SKM-1 (cell line): ENCODE results near the gene ALG14.
A peak's percentile ranks its signal among the peaks of the same experiment; 100 is the strongest.

ENCODE experiments used
- DNase-seq: peaks from one replicate; lab custom pipeline; 2025; ENCODE audit not compliant: unreplicated experiment; lab: John Stamatoyannopoulos, UW

Gene ALG14

DNA sequence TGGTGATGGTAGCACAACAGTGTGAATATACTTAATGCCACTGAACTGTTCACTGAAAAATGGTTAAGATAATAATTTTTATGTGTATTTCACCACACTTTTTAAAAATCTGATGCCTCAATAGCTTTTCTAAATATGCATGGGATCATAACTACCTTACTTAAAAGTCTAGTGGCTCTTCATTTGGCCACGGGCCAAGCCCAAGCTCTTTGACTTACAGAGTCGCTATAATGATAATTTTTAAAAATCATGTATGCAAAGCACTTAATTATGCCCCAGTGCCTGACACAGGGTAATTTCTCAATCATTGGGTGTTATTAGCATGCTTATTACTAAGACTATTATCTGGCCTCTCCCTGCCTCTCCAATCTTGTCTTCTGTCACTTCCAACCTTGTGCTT is 138.2 kb downstream of the ALG14 start:
- no peak for DNase-seq

DNA sequence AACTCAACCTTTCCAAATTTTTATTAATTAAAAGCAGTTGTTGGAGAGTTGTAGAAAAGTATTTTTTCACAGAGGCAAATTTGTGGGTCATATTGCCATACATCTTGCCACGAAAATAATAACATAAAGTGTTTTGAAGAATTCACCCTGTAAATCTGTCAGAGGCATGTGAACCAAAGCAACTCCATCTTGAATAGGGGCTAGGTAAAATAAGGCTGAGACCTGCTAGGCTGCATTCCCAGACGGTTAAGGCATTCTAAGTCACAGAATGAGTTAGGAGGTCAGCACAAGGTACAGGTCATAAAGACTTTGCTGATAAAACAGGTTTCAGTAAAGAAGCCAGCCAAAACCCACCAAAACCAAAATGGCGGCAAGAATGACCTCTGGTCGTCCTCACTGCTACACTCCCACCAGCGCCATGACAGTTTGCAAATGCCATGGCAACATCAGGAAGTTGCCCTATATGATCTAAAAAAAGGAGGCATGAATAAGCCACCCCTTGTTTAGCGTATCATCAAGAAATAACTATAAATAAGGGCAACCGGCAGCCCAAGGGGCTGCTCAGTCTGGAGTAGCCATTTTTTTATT is 141.4 kb downstream of the ALG14 start:
- DNase-seq, result no peak

DNA sequence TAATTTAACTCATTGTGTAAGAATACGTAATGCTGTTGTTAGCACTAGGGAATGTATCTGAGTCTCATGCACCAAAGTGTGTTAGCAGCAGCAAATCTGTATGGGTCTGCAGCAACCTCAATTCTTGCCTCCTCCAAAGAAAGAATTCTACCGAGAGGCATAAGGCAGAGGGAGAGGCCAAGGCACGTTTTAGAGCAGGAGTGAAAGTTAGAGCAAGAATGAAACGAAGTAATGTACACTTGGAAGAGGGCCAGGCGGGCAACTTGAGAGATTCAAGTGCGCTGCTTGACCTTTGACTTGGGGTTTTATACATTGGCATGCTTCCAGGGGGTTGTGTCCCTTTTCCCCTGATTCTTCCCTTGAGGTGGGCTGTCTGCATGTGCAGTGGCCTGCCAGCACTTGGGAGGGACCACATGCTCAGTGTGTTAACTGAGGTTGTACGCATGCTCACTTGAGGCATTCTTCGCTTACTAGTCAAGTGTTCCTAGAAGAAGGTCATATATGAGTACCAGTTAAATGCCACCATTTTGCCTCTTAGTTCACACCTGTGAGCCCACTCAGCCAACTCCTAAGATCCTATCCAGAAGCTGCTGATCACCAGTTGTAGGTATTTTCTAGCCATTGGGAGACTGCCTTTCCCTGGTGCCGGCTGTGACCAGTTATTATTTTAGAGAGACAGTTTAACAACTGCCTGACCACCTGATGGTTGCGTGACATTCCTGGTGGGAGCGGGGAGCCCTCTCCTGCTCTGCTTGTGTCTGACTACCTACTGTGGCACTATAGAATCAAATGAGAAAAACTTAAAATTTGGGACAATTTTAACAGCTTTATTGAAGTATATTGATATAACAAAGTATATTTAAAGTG is 143.2 kb downstream of the ALG14 start:
- DNase-seq, result no peak

DNA sequence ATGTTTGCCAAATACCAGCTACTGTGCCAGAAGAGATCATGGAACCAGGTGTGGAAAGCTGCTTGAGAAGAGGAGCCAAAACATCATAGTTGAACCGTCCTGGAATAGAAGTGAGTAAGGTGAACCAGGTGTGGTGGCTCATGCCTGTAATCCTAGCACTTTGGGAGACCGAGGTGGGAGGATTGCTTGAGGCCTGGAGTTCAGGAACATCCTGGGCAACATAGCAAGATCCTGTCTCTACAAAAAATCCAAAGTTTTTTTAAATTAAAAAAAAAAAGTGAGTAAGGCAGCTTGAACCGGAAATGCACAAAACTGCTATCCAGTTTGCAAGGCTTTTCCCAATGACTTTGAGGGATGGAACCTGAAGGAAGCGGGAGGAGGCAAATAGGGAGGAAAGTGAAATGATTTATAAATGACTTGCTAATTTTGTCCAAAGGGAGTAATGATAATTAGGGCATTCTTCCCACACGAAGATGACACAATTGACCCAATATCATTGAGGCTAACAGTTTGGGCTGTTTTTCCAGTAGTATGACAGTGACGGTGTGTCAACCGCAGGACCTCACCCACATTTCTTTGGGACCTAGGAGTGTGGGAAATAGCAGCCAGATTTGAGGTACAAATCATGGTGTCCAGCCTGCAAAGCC is 144.3 kb downstream of the ALG14 start:
- DNase-seq, result no peak

DNA sequence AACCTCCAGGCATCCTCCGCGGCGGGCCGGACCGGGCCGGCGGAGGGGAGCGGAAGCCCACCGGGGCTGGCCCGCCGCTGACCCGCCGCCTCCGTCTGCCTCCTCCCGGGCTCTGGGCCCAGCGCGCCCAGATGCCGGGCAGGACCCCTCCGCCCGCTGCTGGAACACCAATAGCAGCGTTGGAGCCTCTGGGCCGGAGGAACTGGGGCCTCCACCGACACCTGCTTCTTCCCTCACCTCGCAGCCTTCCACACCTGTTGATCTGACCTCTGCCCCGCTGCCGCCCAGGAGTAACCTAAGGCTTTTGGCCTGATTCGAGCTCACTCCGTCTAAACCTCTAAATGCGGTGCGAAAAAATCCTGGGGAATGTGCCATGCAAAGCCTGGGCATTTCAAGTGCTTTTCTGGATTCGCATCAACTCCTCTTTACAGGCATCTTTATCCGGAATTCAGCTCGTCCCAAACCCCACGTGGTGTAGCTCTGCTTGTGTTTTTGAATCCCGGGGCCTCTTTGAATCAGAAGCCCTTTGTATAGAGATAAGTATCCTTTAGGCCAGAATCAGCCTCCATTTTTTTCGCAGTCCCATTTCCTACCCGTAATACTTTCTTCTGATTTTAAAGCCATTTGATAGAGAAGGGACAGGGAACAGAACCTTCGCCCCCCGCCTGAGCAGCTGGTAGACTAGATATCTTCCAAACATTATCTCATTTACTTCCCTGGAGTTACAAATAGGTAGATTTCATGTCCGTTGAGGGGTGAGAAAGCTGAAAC is 145.2 kb downstream of the ALG14 start:
- no peak for DNase-seq

DNA sequence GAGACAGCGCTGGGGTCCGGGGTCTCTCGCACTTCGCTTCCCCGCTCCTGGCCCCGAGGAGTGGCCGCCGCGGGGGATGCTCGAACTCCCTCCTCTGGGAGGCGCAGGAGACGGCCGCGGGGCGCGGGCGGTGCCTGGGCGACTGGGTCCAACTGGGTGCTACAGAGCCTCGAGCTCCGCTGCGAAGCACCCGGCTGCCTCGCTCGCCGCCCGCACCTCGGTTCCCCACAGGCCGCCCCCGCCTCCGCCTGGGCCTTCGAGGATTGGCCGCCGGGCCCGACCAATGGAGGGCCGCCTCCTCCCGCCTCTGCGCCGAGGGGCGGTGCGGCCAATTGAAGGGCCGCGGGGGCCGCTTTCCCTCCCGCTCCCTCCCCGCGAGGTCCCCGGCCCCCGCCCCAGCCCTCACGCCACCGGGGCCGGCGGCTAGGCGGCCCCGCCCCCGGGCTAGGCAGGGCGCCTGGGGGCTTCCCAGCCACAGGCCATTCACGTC is 145.8 kb downstream of the ALG14 start, which contains the start of gene CNN3:
Gene CNN3, minus strand, starts transcription at position 196 of the 490 bp plus-strand sequence. CDS start 216 bp downstream, outside the sequence.
- DNase-seq, result peak; percentile 62

DNA sequence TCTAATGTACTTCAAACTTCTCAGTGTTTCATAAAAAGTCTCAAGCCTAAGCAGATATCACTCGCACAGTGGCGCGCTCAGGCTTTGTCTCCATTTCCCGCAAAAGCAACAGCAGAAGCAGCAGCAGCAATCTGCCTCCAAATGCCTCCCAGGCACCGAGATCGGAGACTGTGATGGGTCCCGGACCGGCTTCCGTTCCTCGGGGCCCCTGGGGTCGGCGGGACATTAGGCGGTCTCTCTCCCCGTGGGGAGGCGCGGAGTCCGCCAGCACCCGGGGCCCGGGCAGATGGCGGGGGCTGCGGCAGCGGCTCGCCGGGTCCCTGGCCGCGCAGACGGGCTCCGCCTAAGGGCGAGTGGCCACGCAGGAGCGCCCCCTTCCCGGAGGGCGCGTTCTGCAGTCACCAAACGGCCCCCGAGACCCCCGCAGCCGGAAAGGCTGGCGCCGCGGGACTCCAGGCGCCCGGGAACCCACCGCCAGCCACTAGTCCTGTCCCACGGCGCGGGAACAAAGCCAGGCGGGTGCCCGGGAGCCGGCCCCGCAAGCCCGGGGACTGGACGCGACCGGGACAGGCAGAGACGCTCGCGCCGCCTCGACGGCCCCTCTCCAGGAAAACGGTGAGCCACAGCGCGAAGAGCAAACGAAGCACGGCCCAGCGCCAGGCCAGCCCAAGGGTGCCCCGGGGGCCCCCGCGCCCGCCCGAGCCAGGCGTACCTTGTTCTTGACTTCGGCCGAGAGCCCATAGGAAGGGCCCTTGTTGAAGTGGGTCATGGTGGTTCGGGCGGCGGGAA is 146.4 kb downstream of the ALG14 start:
- peak; percentile 55 for DNase-seq

DNA sequence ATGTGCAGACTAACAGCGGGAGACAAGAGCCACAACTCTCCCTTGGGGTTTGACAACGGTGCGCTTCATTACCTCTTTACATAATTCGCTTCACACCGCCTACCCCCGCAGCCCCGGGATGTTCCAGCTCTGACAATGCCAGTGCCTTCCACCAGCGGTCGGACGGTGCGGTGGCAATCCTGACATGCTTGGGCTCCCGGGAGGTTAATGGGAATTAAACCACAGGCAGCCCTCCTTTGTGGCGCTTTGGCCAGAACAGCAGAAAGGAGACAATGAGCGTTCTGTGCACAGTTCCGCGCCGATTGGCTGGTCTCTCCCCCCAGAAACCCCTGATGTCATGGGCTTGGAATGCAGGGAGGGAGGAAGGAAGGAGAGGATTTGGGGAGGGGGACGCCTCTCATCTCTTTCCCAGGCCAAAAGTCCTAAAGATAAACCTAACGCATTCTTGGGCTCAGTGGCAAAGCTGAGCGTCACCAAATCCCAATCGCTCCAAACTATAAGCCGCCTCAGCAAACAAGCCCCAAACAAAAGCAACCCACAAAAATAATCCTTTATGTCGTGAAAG is 147.1 kb downstream of the ALG14 start:
- DNase-seq, result no peak

DNA sequence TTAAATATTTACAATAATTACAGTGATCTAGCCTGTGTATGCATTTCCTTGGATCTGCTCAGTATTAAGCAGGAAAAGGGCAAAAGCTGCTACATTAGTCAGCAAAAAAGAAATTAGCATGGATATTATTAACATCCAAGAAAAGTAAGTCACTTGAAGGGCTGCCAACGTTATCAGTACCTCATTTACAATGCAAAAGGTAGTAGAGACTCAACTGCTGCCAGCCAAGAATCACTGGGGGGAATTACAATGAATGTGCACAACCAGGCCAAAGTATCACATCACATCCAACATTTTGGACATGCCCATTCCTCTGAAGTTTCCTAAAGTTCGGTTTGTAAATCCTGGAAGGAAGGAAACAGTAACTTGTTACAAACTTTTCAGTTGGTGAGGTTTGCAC is 147.7 kb downstream of the ALG14 start:
- no peak for DNase-seq
